ENCODE results near the gene ZNF853. TPM values are rescaled to one million over a fixed set of nuclear protein-coding genes. Genes with fewer than 3 reads are reported as not detected.

The ZNF853 gene
- total and polyA plus RNA-seq, 2 donors (not counting 1 experiment from before 2014, with no cell fraction given): 2.5 to 6.3 TPM

DNA sequence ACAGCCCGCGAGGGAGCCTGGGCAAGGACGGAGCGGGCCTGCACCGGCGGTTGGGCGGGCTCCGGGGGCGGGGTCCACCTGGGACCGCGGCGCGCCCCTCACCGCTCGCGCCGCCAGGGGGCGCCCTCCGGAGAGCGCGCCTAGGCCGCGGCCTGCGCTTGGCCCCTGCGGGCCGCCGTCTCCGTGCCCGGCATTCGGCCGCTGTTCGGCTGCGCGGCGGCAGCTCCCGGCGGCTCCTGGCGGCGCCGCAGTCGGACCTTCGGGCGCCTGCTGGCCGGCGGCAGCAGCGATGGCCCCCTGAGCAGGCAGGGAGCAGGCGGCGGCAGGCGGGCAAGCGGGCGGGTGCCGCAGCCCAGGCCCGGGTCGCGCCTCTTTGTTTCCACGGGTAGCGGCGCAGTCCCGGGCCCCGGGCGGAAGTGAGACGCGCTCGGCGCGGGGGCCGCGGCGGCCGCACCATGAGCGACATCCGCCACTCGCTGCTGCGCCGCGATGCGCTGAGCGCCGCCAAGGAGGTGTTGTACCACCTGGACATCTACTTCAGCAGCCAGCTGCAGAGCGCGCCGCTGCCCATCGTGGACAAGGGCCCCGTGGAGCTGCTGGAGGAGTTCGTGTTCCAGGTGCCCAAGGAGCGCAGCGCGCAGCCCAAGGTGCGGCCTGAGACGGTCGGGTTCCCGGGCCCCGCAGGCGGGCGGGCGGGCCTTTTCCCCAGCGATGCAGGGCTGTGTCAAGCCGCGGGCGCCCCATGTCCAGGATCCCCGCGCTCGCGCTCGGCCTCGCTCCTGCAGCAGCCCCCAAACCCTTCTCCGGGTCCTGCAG lies 25.4 kb upstream of the ZNF853 start, which contains the start of gene INTS15:
Gene INTS15, plus strand, starts transcription at position 193 of the 816 bp plus-strand sequence. Its CDS starts 263 bp downstream, at position 456.
- TF ChIP-seq, protein P1, sequence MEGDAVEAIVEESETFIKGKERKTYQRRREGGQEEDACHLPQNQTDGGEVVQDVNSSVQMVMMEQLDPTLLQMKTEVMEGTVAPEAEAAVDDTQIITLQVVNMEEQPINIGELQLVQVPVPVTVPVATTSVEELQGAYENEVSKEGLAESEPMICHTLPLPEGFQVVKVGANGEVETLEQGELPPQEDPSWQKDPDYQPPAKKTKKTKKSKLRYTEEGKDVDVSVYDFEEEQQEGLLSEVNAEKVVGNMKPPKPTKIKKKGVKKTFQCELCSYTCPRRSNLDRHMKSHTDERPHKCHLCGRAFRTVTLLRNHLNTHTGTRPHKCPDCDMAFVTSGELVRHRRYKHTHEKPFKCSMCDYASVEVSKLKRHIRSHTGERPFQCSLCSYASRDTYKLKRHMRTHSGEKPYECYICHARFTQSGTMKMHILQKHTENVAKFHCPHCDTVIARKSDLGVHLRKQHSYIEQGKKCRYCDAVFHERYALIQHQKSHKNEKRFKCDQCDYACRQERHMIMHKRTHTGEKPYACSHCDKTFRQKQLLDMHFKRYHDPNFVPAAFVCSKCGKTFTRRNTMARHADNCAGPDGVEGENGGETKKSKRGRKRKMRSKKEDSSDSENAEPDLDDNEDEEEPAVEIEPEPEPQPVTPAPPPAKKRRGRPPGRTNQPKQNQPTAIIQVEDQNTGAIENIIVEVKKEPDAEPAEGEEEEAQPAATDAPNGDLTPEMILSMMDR (IDR thresholded peaks at IDR 0.05): peak; percentile 74
- TF ChIP-seq EZH2 (IDR thresholded peaks at IDR 0.05; ENCODE audit: borderline replicate concordance, insufficient read depth, low read depth, low read length, poor library complexity, severe bottlenecking): no peak
- ChIA-PET CTCF (interaction anchor here (0.7 to 2.0 kb wide), 18 partner anchors 10 to 593 kb away, joined by 3 to 6 read pairs (median 4); partner anchors contain the start of gene DAGLB), POLR2A (interaction anchor here (1.2 kb wide), 1 partner anchor 13 kb away, joined by 6 read pairs; the partner anchor contains the start of gene ZDHHC4)
- ATAC-seq (ENCODE audit: low read depth) (peak; percentile 91), DNase-seq (peak; percentile 94)
- no peaks in the 10 kb centered on the region for H3K27me3 ChIP-seq (replicated peaks in 1 of 4; ENCODE audit: control extremely low read depth in 1 of 4, control insufficient read depth in 3 of 4, insufficient read depth in 4 of 4, low read length in 3 of 4)
- no peaks in the 10 kb centered on the region for H3K27me3 Mint-ChIP-seq
- peaks cover 13% of the 10 kb centered on the region for H3K4me1 Mint-ChIP-seq
- H3K36me3 ChIP-seq (replicated peaks in 1 of 2; ENCODE audit: control extremely low read depth in 1 of 2, control insufficient read depth in 1 of 2, extremely low read depth in 1 of 2, insufficient read depth in 2 of 2, low read length in 1 of 2): peaks cover 3 to 57% of the 10 kb centered on the region in 2 experiments
- H3K27ac ChIP-seq (ENCODE audit: low read length in 2 of 2): peak within 1 kb of the TSS; percentile 54 to 76
- H3K9me3 Mint-ChIP-seq (ENCODE audit: insufficient read depth): no peaks in the 10 kb centered on the region
- peak within 1 kb of the TSS; percentile 45 to 82 (median 74) for H3K4me3 ChIP-seq (ENCODE audit: control extremely low read depth in 1 of 5, extremely low read depth in 1 of 5, insufficient read depth in 1 of 5, low read depth in 2 of 5, low read length in 4 of 5)
- peak within 1 kb of the TSS; percentile 90 for H2AFZ ChIP-seq (ENCODE audit: insufficient read depth, low read depth, low read length, poor library complexity, severe bottlenecking)
- peaks cover 15 to 19% of the 10 kb centered on the region in 2 donors for H3K4me1 ChIP-seq (ENCODE audit: control insufficient read depth in 2 of 2, insufficient read depth in 2 of 2, low read length in 2 of 2)
- no peaks in the 10 kb centered on the region for H3K9me3 ChIP-seq (ENCODE audit: control extremely low read depth in 1 of 3, control insufficient read depth in 2 of 3, insufficient read depth in 1 of 3, low read length in 2 of 3)
- H3K79me2 ChIP-seq (ENCODE audit: control insufficient read depth, insufficient read depth, low read length): peaks cover 38% of the 10 kb centered on the region
- peak within 1 kb of the TSS; percentile 83 for H3K9ac ChIP-seq (ENCODE audit: low read length)
- peak within 1 kb of the TSS; percentile 96 for H3K4me2 ChIP-seq (replicated peaks; ENCODE audit: low read depth, low read length, poor library complexity, severe bottlenecking)
- WGBS (ENCODE audit: insufficient coverage): under 1% methylated on average over 107 of the region's 107 CpGs
- intact Hi-C loops (cut with micrococcal nuclease): loop anchor here (1.0 to 5.0 kb wide), 4 partner anchors 13 to 267 kb away; partner anchors contain the start of genes ZDHHC4, ZNF12 and ZNF316
- H3K4me3 Mint-ChIP-seq: peak within 1 kb of the TSS; percentile 88
- peak within 1 kb of the TSS; percentile 88 for H3K27ac Mint-ChIP-seq
- peaks cover 11% of the 10 kb centered on the region for H4K20me1 ChIP-seq (ENCODE audit: control insufficient read depth, insufficient read depth, low read length, poor library complexity, severe bottlenecking)

Measured in B cell (primary cell).